Thoracic aorta (tissue), 2 donors: ENCODE measurements around the gene CMA1. TPM values are rescaled to one million over a fixed set of nuclear protein-coding genes. Genes with fewer than 3 reads are reported as not detected.

ENCODE experiments used
- ATAC-seq: fragments of 150-250 bp; one replicate; pipeline ENCODE4 v1.8.0; 2017; ENCODE audit warnings: low read depth; ENCODE audit not compliant: insufficient number of reproducible peaks, low FRiP score
- DNase-seq: peaks from one replicate; pipeline ENCODE4 v3.0.0-alpha.2; 2020; ENCODE audit warnings: low spot score
- H3K27ac ChIP-seq, 2 donors: fragments of 200-600 bp; sonication (generic); 1 replicate in 1 of 2; 2 replicates in 1 of 2; pipeline ENCODE4 v1.5.1; 2016; ENCODE audit warnings: mild to moderate bottlenecking in 2 of 2, moderate library complexity in 2 of 2
- H3K27me3 ChIP-seq: fragments of 200-600 bp; sonication (generic); replicated peaks from 2 replicates; pipeline ENCODE4 v1.6.0; 2016; ENCODE audit warnings: mild to moderate bottlenecking; ENCODE audit not compliant: insufficient read depth
- H3K36me3 ChIP-seq: fragments of 200-600 bp; sonication (generic); one replicate; pipeline ENCODE4 v1.5.1; 2016
- H3K4me1 ChIP-seq, 2 donors: fragments of 200-600 bp; sonication (generic); 1 replicate in 1 of 2; 2 replicates in 1 of 2; pipeline versions ENCODE4 v1.5.1 to v1.6.0; 2016; ENCODE audit warnings: low read depth in 2 of 2, mild to moderate bottlenecking in 1 of 2; ENCODE audit not compliant: control insufficient read depth in 1 of 2
- H3K4me3 ChIP-seq: fragments of 200-600 bp; sonication (generic); 2 replicates; pipeline ENCODE4 v1.5.1; 2016; ENCODE audit warnings: mild to moderate bottlenecking
- H3K9me3 ChIP-seq: fragments of 200-600 bp; sonication (generic); 2 replicates; pipeline ENCODE4 v1.5.1; 2016
- CTCF ChIP-seq: fragments of 200-600 bp; sonication (generic); IDR thresholded peaks from one replicate; pipeline ENCODE4 v1.5.1; 2019; ENCODE audit warnings: antibody characterized with exemption
- total RNA-seq, 2 donors: library from RNA; depleted of rRNA; stranded (reverse); fragments of >200 nt; gene quantifications; one replicate each; pipeline versions ENCODE4 v1.1.0 to v1.2.3, GENCODE V29; 2016

Gene CMA1
- total RNA-seq, 2 donors from 2014 or later: not detected

GRCh38 chr14:24456980-24457379, 51.1 kb downstream of the CMA1 start:
- H3K4me3 ChIP-seq: no peak overlapping the region
- H3K27ac ChIP-seq: no peak overlapping the region
- no peaks in the 10 kb centered on the region for H3K36me3 ChIP-seq
- ATAC-seq (no peak), DNase-seq (no peak)
- no peaks in the 10 kb centered on the region for H3K27me3 ChIP-seq
- no peak for TF ChIP-seq CTCF
- H3K9me3 ChIP-seq: no peaks in the 10 kb centered on the region
- no peaks in the 10 kb centered on the region for H3K4me1 ChIP-seq

Other genes with a start within 250 kb of the CMA1 start
- under 1 TPM in 1 of 2 donors, not detected in 1; 0.21 TPM for gene TGM1, start 245.1 kb downstream of the CMA1 start, total RNA-seq
- 10 to 100 TPM; 28.2 to 44.7 TPM for gene RABGGTA, start 236.7 kb downstream of the CMA1 start, total RNA-seq
- gene DHRS1, start 208.5 kb downstream of the CMA1 start, total RNA-seq: 10 to 100 TPM; 25.5 to 31.4 TPM
- gene NOP9, start 208.4 kb downstream of the CMA1 start, total RNA-seq: 10 to 100 TPM; 15.8 to 19.2 TPM
- gene CIDEB, start 200.3 kb downstream of the CMA1 start, total RNA-seq: 10 to 100 TPM; 10.9 to 17.3 TPM
- gene LTB4R2, start 198.1 kb downstream of the CMA1 start, total RNA-seq: 10 to 100 TPM; 15.2 to 21.8 TPM
- gene LTB4R, start 196.8 kb downstream of the CMA1 start, total RNA-seq: 10 to 100 TPM in 1 of 2 donors, 1 to 10 TPM in 1; 8.9 to 13.1 TPM
- 10 to 100 TPM; 25.5 to 28.7 TPM for gene ADCY4, start 173.2 kb downstream of the CMA1 start, total RNA-seq
- gene RIPK3, start 168.3 kb downstream of the CMA1 start, total RNA-seq: 10 to 100 TPM in 1 of 2 donors, 1 to 10 TPM in 1; 6.8 to 17.9 TPM
- gene NFATC4, start 140.1 kb downstream of the CMA1 start, total RNA-seq: 10 to 100 TPM; 62.0 to 84.5 TPM
- 10 to 100 TPM in 1 of 2 donors, 1 to 10 TPM in 1; 9.5 to 11.6 TPM for gene NYNRIN, start 109.3 kb downstream of the CMA1 start, total RNA-seq
- 1 to 10 TPM; 1.3 to 4.2 TPM for gene CBLN3, start 78.6 kb downstream of the CMA1 start, total RNA-seq
- 10 to 100 TPM; 62.8 to 71.6 TPM for gene KHNYN, start 78.3 kb downstream of the CMA1 start, total RNA-seq
- 10 to 100 TPM; 27.6 to 61.8 TPM for gene SDR39U1, start 65.5 kb downstream of the CMA1 start, total RNA-seq
- gene CTSG, start 68.0 kb upstream of the CMA1 start, total RNA-seq: 1 to 10 TPM; 4.1 to 8.8 TPM
- gene GZMH, start 101.4 kb upstream of the CMA1 start, total RNA-seq: 10 to 100 TPM in 1 of 2 donors, not detected in 1; 14.7 TPM
- under 1 TPM in 1 of 2 donors, not detected in 1; 0.78 TPM for gene GZMB, start 125.9 kb upstream of the CMA1 start, total RNA-seq